HL-60 (cell line): ENCODE data around the gene CPED1.

Experiments used
- CTCF ChIP-seq: IDR thresholded peaks from one replicate; pipeline ENCODE4 v1.5.1; 2011; ENCODE audit warnings: low read length, control low read depth, inconsistent platforms; ENCODE audit not compliant: insufficient read depth
- GABPA ChIP-seq: IDR thresholded peaks from 2 replicates; pipeline ENCODE4 v1.6.1; 2012; ENCODE audit warnings: low read depth
- POLR2AphosphoS5 ChIP-seq: IDR thresholded peaks from 2 replicates; pipeline ENCODE4 v1.6.1; 2012; ENCODE audit warnings: low read depth
- REST ChIP-seq: IDR thresholded peaks from 2 replicates; pipeline ENCODE4 v1.6.1; 2012; ENCODE audit warnings: low read depth; ENCODE audit not compliant: insufficient replicate concordance
- SPI1 ChIP-seq: IDR thresholded peaks from 2 replicates; pipeline ENCODE4 v1.6.1; 2012; ENCODE audit warnings: low read depth, mild to moderate bottlenecking, borderline replicate concordance

DNA sequence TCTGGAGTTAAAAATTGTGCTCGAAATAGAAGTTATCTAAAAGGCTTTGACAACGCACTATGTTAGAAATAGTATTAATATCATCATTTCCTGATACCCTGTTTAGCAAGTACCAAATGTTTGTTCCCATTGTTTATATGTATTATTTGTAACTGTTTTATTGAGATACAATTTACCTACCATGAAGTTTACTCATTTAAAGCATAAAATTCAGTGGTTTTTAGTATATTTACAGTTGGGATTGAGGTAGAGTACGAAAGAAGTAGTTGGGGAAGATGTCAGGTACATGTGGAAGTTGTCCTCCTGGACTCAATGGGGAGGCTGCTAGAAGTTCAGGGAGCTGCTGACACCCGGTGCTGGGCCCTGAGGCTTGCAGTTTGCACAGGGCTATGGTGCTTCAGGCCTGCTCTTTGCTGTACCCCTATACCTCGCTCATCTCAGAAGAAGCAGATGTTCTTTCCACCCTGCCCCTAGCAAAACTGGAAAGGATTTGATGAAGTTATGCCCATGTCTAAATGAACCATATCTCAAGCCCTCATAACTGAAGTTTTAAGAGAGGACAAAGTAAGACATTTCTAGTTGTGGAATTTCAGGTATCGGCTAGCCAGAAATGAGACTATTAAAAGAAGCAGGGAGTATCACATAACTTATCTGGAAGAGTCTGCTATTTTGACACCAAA is 315.1 kb downstream of the CPED1 start:
- TF ChIP-seq CTCF, result no peak
- no peak for TF ChIP-seq GABPA
- no peak for TF ChIP-seq POLR2AphosphoS5
- no peak for TF ChIP-seq REST
- no peak for TF ChIP-seq SPI1
